Trophoblast cell (in vitro differentiated cells and primary cell): ENCODE data around the gene HHAT.

Source experiments
- DNase-seq, 2 donors: peaks; one replicate each; pipeline ENCODE4 v3.0.0-alpha.2; 2016
- H2AFZ ChIP-seq: 2 replicates; pipeline ENCODE4 v1.6.1; 2013; ENCODE audit warnings: low read length, moderate library complexity, mild to moderate bottlenecking; ENCODE audit not compliant: insufficient read depth, poor library complexity
- H2AK5ac ChIP-seq: 2 replicates; pipeline ENCODE4 v1.6.1; 2013; ENCODE audit warnings: mild to moderate bottlenecking, low read length
- H2BK120ac ChIP-seq: 2 replicates; pipeline ENCODE4 v1.6.1; 2013; ENCODE audit warnings: low read length, mild to moderate bottlenecking, moderate library complexity; ENCODE audit not compliant: insufficient read depth, poor library complexity
- H2BK12ac ChIP-seq: 2 replicates; pipeline ENCODE4 v1.6.1; 2013; ENCODE audit warnings: mild to moderate bottlenecking, low read length, moderate library complexity
- H2BK5ac ChIP-seq: 2 replicates; pipeline ENCODE4 v1.6.1; 2013; ENCODE audit warnings: low read length, low read depth, moderate library complexity, mild to moderate bottlenecking; ENCODE audit not compliant: poor library complexity
- H3K14ac ChIP-seq: 2 replicates; pipeline ENCODE4 v1.6.1; 2013; ENCODE audit warnings: mild to moderate bottlenecking, low read length
- H3K18ac ChIP-seq: 2 replicates; pipeline ENCODE4 v1.6.1; 2013; ENCODE audit warnings: mild to moderate bottlenecking, low read length
- H3K23ac ChIP-seq: 2 replicates; pipeline ENCODE4 v1.6.1; 2013; ENCODE audit warnings: low read length
- H3K27ac ChIP-seq: 2 replicates; pipeline ENCODE4 v1.5.1; 2013; ENCODE audit warnings: low read depth, mild to moderate bottlenecking, inconsistent platforms, low read length, moderate library complexity
- H3K27me3 ChIP-seq: 2 replicates; pipeline ENCODE4 v1.6.1; 2013; ENCODE audit warnings: inconsistent platforms, mild to moderate bottlenecking, low read length, moderate library complexity; ENCODE audit not compliant: insufficient read depth
- H3K36me3 ChIP-seq, 2 experiments: 1 replicate in 1 of 2; 2 replicates in 1 of 2; pipeline ENCODE4 v1.6.1; 2013; ENCODE audit warnings: low read length in 2 of 2, mild to moderate bottlenecking in 2 of 2, moderate library complexity in 1 of 2; ENCODE audit not compliant: insufficient read depth in 2 of 2, control insufficient read depth in 1 of 2
- H3K4ac ChIP-seq: 2 replicates; pipeline ENCODE4 v1.6.1; 2013; ENCODE audit warnings: low read depth, mild to moderate bottlenecking, low read length, moderate library complexity
- H3K4me1 ChIP-seq, 2 experiments: 1 replicate in 1 of 2; 2 replicates in 1 of 2; pipeline ENCODE4 v1.6.1; 2013; ENCODE audit warnings: low read length in 2 of 2, mild to moderate bottlenecking in 2 of 2, moderate library complexity in 1 of 2; ENCODE audit not compliant: insufficient read depth in 2 of 2, control insufficient read depth in 1 of 2
- H3K4me2 ChIP-seq: 2 replicates; pipeline ENCODE4 v1.6.1; 2013; ENCODE audit warnings: inconsistent platforms, mild to moderate bottlenecking, low read length, moderate library complexity
- H3K4me3 ChIP-seq: 2 replicates; pipeline ENCODE4 v1.5.1; 2013; ENCODE audit warnings: mild to moderate bottlenecking, low read depth, low read length, inconsistent platforms
- H3K79me1 ChIP-seq: one replicate; pipeline ENCODE4 v1.6.1; 2013; ENCODE audit warnings: low read length
- H3K79me2 ChIP-seq: 2 replicates; pipeline ENCODE4 v1.6.1; 2013; ENCODE audit warnings: low read length, mild to moderate bottlenecking; ENCODE audit not compliant: control insufficient read depth, insufficient read depth, poor library complexity
- H3K9ac ChIP-seq: 2 replicates; pipeline ENCODE4 v1.6.1; 2013; ENCODE audit warnings: mild to moderate bottlenecking, low read length
- H3K9me3 ChIP-seq: 2 replicates; pipeline ENCODE4 v1.6.1; 2013; ENCODE audit warnings: low read depth, mild to moderate bottlenecking, control low read depth, inconsistent platforms, low read length; ENCODE audit not compliant: insufficient read depth
- H4K12ac ChIP-seq: 2 replicates; pipeline ENCODE4 v1.6.1; 2013; ENCODE audit warnings: low read depth, mild to moderate bottlenecking, low read length, moderate library complexity
- H4K8ac ChIP-seq: 2 replicates; pipeline ENCODE4 v1.6.1; 2013; ENCODE audit warnings: low read depth, mild to moderate bottlenecking, low read length, moderate library complexity
- H4K91ac ChIP-seq: one replicate; pipeline ENCODE4 v1.6.1; 2013; ENCODE audit warnings: low read depth, mild to moderate bottlenecking, low read length, moderate library complexity
- WGBS: extraction: QIAGEN DNeasy Blood & Tissue Kit; methylation state at CpG from one replicate; pipeline ENCODE4 v1.1.7; 2013; ENCODE audit warnings: missing lambda C conversion rate; ENCODE audit not compliant: insufficient read length, insufficient coverage; ENCODE audit errors: extremely low coverage; 5-methylcytosine and 5-hydroxymethylcytosine counted together

The HHAT gene

DNA sequence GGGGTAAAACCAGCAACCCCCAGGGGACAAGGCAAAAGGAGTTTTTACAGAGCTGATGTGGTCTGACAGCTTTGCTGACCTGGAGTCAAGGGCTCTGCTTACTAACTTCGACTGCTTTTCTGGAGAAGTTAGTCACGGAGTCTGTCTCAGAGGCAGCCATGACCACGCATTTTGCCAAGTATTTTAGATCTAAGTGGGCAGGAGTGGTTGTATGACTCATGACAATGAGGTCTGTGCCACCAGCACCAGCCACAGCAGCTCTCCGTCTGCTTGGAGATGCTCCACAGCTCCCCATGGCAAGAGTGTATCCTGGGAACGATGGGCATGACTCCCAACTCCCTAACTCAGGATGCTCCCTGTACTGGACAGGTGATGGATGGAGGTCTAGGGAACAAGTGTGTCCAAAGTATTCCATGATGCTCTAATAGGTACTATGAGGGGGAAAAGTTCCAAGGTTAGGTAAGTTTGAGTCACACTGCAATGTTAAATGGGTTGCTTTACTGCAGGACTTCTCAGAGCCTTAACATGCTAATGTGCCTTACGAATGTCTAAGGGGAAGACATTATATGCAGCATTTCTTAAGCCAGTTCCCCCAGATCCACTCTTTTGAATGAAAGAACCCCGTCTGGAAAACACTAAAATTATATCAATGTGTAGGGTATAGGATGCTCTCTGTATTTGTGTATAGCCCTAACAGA lies 359.0 kb downstream of the HHAT start:
- no peak overlapping the region for H4K8ac ChIP-seq
- no peak overlapping the region for H3K14ac ChIP-seq
- no peak overlapping the region for H3K4ac ChIP-seq
- no peak overlapping the region for H2AFZ ChIP-seq
- H3K79me1 ChIP-seq, result no peaks in the 10 kb centered on the region
- H2AK5ac ChIP-seq, result no peak overlapping the region
- H3K36me3 ChIP-seq, result no peaks in the 10 kb centered on the region
- H3K4me2 ChIP-seq, result no peak overlapping the region
- no peak overlapping the region for H3K27ac ChIP-seq
- H3K18ac ChIP-seq, result no peak overlapping the region
- H2BK12ac ChIP-seq, result no peak overlapping the region
- H2BK120ac ChIP-seq, result no peak overlapping the region
- no peaks in the 10 kb centered on the region for H3K4me1 ChIP-seq
- H4K12ac ChIP-seq, result no peak overlapping the region
- peaks cover under 1% of the 10 kb centered on the region for H3K9me3 ChIP-seq
- no peak overlapping the region for H4K91ac ChIP-seq
- H3K79me2 ChIP-seq, result no peaks in the 10 kb centered on the region
- no peak overlapping the region for H3K9ac ChIP-seq
- no peaks in the 10 kb centered on the region for H3K27me3 ChIP-seq
- DNase-seq, result no peak
- H2BK5ac ChIP-seq, result no peak overlapping the region
- WGBS, result no CpG with 5 or more reads among the region's 7 CpGs
- no peak overlapping the region for H3K4me3 ChIP-seq
- H3K23ac ChIP-seq, result no peak overlapping the region

DNA sequence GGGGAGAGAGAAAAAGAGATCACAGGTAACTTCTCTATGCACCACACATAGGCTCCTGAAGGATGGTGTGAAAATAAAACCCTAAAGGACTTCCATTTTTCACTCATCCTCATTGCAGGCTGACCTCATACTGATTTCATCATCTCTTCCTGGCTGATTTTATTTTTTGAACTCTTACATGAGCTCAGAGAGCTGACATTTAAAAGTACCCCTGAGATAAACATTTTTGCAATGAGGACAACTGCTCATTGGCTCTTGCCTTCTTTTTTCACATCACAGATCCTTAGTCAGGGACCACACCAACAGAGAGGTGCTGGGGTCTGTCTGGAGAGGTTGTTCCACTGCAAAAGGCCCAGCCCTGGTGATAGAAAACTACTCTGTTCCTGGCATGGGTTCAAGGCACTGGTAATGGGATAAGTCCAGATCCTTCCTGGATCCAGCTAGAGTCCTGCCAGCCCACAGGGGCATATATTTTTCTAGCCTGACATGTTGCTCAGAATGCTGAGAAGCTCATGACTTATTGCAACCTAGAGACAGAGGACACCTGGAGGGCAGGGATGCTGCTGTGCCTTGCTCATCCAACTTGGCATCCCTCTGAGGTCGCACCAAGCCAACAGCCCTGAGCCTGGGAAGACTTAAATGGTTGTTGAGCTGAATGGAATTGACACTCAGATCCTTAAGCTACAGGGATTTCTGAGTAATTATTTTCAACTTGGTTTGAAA lies 360.0 kb downstream of the HHAT start:
- Histone ChIP-seq H3K27ac (no peak overlapping the region), H2AK5ac (no peak overlapping the region), H4K12ac (no peak overlapping the region), H3K9ac (no peak overlapping the region), H4K91ac (no peak overlapping the region), H3K18ac (no peak overlapping the region), H2AFZ (no peak overlapping the region), H3K14ac (no peak overlapping the region), H3K79me2 (no peaks in the 10 kb centered on the region), H2BK12ac (no peak overlapping the region), H3K27me3 (no peaks in the 10 kb centered on the region), H3K79me1 (no peaks in the 10 kb centered on the region), H3K4ac (no peak overlapping the region), H3K4me3 (no peak overlapping the region), H4K8ac (no peak overlapping the region), H3K4me1 (no peaks in the 10 kb centered on the region), H3K36me3 (no peaks in the 10 kb centered on the region), H3K4me2 (no peak overlapping the region), H2BK120ac (no peak overlapping the region), H3K23ac (no peak overlapping the region), H2BK5ac (no peak overlapping the region), H3K9me3 (peaks cover 2% of the 10 kb centered on the region)
- WGBS, result no CpG with 5 or more reads among the region's 1 CpG
- DNase-seq, result no peak

DNA sequence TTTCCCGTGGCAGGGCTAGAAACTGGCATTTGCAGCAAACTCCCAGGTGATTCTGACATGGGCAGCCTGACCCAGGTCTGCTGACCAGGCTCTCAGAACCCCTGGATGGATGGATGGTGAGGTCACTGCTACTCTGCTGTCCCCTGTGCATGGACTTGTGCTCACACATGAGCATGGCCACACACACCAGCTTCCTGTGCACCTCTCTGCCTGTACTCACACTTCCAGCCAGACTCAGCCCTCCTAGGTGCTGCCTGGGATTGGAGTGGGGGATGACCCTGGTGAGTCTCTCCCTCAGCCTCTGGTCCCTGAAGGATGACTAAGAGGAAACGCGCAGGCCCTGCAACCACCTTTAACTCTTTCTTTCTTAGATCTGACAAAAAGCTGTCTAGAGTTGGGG lies 361.1 kb downstream of the HHAT start:
- no peaks in the 10 kb centered on the region for H3K79me1 ChIP-seq
- H2BK120ac ChIP-seq, result no peak overlapping the region
- no peaks in the 10 kb centered on the region for H3K36me3 ChIP-seq
- H3K27me3 ChIP-seq, result no peaks in the 10 kb centered on the region
- H4K8ac ChIP-seq, result no peak overlapping the region
- H3K4me1 ChIP-seq, result no peaks in the 10 kb centered on the region
- no peak overlapping the region for H2BK5ac ChIP-seq
- DNase-seq, result no peak
- H3K9me3 ChIP-seq, result peaks cover 2% of the 10 kb centered on the region
- no peak overlapping the region for H2AFZ ChIP-seq
- no CpG with 5 or more reads among the region's 3 CpGs for WGBS
- H3K4ac ChIP-seq, result no peak overlapping the region
- H4K91ac ChIP-seq, result no peak overlapping the region
- no peak overlapping the region for H2AK5ac ChIP-seq
- no peak overlapping the region for H2BK12ac ChIP-seq
- H4K12ac ChIP-seq, result no peak overlapping the region
- no peak overlapping the region for H3K18ac ChIP-seq
- no peak overlapping the region for H3K4me2 ChIP-seq
- H3K4me3 ChIP-seq, result no peak overlapping the region
- H3K9ac ChIP-seq, result no peak overlapping the region
- no peak overlapping the region for H3K27ac ChIP-seq
- H3K23ac ChIP-seq, result no peak overlapping the region
- no peak overlapping the region for H3K14ac ChIP-seq
- no peaks in the 10 kb centered on the region for H3K79me2 ChIP-seq

GRCh38 chr1:210690236-210690635 lies 361.5 kb downstream of the HHAT start:
- H3K9me3 ChIP-seq, result peaks cover 2% of the 10 kb centered on the region
- no peak overlapping the region for H4K91ac ChIP-seq
- H3K4me2 ChIP-seq, result no peak overlapping the region
- no peaks in the 10 kb centered on the region for H3K27me3 ChIP-seq
- no peak overlapping the region for H3K18ac ChIP-seq
- WGBS, result no CpG with 5 or more reads among the region's 5 CpGs
- DNase-seq, result no peak
- no peak overlapping the region for H4K12ac ChIP-seq
- no peak overlapping the region for H3K23ac ChIP-seq
- no peak overlapping the region for H3K9ac ChIP-seq
- H3K4me3 ChIP-seq, result no peak overlapping the region
- no peak overlapping the region for H3K4ac ChIP-seq
- no peaks in the 10 kb centered on the region for H3K79me1 ChIP-seq
- no peak overlapping the region for H4K8ac ChIP-seq
- H3K36me3 ChIP-seq, result no peaks in the 10 kb centered on the region
- no peaks in the 10 kb centered on the region for H3K79me2 ChIP-seq
- H2BK120ac ChIP-seq, result no peak overlapping the region
- no peak overlapping the region for H2BK12ac ChIP-seq
- no peak overlapping the region for H3K14ac ChIP-seq
- no peak overlapping the region for H2AK5ac ChIP-seq
- no peak overlapping the region for H2BK5ac ChIP-seq
- no peaks in the 10 kb centered on the region for H3K4me1 ChIP-seq
- H2AFZ ChIP-seq, result no peak overlapping the region
- no peak overlapping the region for H3K27ac ChIP-seq
